Measurements from ENCODE around the gene KLHDC3.
"Not testable (repeated sequence)": the region's sequence is repeated elsewhere in the genome, so short reads cannot be mapped to it uniquely, and the experiment has no call there.

- not testable (repeated sequence) for TF ChIP-seq POLR2A, CTCF, EP300 (IDR thresholded peaks at IDR 0.05)
Observed at GRCh38 chr6:42998205-42998604, 15.8 kb upstream of the KLHDC3 start.

All from suprapubic skin (tissue), 3 donors.